RCC 7860 (cell line): ENCODE data around the gene CCSER2.

Source experiments
- DNase-seq: peaks from one replicate; pipeline ENCODE4 v3.0.0-alpha.2; 2015; ENCODE audit warnings: low spot score
- FAIRE-seq: peaks from 2 replicates; lab custom pipeline; 2012; peaks lifted over from hg19 to GRCh38; lab: Jason Lieb, UNC

CCSER2 gene

GRCh38 chr10:84541289-84541637 lies 212.9 kb downstream of the CCSER2 start:
- no peak for DNase-seq
- no peak for FAIRE-seq

DNA sequence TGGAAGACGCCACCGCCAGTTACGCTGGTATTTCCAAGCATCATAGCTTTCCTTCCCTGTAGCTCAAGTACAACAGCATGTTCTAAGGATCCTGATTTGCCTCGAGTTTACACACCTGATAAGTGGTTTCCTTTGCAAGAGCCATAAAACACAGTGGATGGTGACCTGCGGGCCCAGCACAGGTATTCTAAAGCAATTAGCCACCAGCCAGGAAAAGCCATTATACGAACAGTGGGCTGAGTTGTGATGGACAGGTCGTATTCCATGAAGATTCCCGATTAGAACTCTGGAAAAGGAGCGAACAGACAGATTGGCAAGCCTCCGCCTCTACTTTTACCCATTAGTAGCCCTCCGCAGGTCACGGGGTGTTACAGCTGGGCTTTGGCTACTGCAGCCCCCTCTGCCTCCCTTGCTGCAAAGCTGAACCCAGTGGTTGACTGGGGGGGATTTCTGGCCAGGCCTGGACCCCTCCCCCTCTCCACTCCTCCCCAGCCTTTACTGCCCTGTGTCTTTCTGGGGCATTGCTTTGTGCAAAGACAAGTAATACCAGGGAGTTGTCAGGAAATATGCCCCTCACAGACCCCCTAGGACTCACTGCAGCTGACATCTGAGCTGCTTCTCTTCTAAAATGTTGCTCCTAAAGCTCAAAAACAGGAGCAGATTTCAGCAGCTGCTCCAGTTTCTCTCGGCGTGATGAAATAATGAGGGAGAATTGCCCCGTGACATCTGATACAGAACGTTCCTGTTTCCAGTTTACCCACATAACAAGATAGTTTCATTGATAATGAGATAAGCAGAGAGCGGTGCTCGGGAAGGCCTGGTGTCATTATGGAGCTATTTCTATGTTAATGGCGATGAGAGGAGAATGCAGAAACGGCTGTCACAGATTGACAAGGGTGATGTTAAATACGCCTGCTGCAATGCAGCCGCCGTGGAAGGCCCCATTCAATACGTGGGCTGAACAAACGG lies 214.4 kb downstream of the CCSER2 start:
- FAIRE-seq (no peak), DNase-seq (no peak)

DNA sequence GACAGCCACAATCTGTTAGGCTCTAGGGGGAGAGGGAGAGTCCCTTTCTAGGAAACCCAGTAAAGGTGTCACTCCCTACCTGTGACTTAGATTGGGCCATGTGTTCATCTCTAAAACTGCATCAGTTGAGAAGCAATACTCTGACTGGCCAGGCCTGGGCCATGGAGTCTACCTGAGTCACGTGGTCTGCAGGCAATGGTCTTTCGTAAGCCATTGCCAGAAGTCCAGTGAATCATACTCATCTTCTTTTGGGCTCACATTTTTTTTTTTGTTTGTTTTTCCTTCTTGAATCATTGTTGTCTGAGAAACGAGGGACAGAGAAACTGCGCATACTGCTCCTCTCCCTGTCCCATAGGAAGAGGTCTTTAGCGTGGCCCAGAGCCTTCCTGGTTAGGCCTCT lies 215.6 kb downstream of the CCSER2 start:
- FAIRE-seq (no peak), DNase-seq (no peak)

DNA sequence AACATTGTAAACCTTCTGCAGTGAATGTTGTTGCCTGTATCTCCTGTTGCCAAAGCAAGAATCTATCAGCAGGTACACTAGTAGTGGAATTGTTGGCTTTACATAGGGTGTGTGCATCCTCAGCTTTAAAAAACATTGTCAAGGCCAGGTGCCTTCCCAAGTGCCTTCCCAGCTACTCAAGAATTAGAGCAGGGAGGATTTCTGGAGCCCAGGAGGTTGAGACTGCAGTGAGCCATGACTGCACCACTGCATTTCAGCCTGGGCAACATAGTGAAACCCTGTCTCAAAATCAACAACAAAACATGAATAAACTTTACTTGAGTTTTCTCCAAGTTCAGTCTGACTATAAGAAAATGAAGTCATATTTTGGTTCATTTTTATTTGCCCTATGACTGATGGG lies 217.3 kb downstream of the CCSER2 start:
- FAIRE-seq (no peak), DNase-seq (no peak)

GRCh38 chr10:84546609-84547008 lies 218.2 kb downstream of the CCSER2 start:
- DNase-seq, result no peak
- no peak for FAIRE-seq

GRCh38 chr10:84547616-84548015 lies 219.2 kb downstream of the CCSER2 start:
- FAIRE-seq (no peak), DNase-seq (no peak)

DNA sequence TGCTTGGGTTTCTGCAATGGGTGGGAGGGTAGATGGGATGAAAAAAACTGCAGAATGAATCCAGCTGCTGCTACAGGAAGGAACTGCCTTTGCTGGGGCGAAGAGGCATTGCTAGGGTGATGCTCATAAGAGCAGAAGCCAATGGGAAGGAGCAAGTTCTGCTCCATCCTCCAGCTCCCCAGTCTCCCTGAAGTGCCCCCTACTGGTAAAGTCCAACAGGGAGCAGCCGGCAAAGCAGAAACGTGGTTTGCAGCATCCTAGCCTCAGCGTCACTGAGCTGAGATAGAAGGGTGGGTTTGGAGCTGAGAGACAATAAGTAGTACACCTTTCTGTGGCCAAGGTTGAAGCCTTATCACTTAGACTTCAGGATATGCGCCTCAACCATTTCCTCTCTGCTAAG lies 220.5 kb downstream of the CCSER2 start:
- no peak for DNase-seq
- no peak for FAIRE-seq

DNA sequence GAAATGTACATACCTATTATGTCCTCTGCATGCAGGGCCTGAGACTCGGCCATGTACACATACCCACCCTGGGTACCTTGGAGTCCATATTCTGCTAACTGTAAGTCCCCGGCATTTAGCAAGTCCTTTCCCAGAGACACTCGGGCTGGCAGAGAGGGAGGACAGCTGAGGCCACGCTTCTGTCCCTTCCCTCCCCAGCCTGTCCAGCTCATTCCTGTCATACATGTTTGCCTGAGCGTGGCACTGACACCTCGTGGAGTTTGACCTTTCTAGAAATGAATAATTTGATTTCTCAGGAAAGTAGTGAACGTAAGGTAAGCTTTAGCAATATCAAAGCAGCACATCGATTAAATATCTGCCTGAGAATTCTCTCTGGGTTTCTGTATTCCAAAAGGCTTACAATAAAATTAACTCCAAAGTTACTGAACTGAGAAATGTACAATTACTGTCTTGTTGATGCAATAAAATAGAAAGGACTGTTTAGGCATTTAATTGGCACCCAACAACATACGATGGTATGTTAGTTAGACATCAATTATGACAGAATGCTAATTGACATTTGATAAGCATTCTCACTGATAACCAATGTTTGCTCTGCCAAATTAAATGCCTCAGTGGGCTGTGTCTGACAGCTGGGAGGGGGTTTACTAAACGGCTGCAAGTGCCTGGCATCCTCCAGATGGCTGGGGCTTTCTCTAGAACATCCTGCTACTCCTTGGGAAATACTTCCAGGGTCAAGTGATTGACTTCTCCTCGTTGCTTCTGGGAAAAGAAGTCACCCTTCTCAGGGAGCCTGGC lies 221.2 kb downstream of the CCSER2 start:
- FAIRE-seq (no peak), DNase-seq (no peak)

DNA sequence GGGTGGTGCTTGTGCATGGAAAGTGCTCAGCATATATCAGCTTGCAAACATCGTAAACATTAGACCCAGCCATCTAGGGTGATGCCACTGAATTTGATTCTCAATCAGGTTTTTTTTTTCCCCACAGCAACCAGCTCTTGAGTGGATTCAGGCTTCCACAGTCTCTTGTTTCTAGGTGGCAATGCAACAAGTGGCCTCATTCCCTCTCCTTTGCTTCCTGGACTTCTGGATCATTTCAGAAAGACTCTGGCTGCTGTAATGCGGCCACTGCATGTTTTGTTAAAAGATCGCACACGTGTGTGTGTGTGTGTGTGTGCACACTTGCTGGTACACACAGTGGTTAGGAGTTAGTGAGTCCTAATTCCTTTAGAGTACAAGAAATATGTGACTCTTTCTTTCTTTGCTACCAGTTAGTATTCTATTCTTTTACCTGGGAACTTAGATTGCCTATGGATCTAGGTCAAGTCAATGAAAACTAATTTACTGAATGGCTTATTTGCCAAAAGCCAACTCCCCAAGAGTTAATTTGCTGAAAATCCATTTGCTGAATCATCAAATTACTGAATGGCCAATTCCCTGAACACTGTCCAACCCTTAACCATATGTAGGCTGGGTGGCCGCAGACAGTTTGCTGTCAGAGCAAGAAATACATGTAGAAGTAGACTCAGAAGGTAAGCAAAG lies 222.5 kb downstream of the CCSER2 start:
- no peak for DNase-seq
- no peak for FAIRE-seq

GRCh38 chr10:84551437-84552120 lies 223.2 kb downstream of the CCSER2 start:
- DNase-seq (no peak), FAIRE-seq (no peak)

DNA sequence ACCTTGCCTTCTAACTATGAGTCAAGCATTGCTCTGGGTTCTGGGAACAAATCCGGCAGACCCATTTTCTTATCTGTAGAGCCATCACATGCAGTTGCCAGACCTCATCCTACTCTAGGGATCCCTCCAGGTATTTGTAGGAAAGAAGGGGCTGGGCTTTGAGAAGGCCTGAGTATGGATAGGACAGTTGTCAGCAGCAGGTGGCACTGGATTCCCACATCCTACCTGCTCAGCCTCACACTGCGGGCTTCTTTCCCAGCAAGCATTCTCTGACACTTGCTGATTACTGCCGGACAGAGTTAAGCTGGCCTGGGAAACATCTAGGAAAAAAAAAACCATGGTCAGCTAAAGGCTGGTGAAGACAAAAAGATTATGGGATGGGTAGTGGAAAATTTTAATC lies 224.1 kb downstream of the CCSER2 start:
- FAIRE-seq (no peak), DNase-seq (no peak)

GRCh38 chr10:84562592-84562991 lies 234.2 kb downstream of the CCSER2 start:
- FAIRE-seq (no peak), DNase-seq (no peak)

- DNase-seq (no peak), FAIRE-seq (no peak)
Observed at GRCh38 chr10:84563355-84563754, 235.0 kb downstream of the CCSER2 start.

DNA sequence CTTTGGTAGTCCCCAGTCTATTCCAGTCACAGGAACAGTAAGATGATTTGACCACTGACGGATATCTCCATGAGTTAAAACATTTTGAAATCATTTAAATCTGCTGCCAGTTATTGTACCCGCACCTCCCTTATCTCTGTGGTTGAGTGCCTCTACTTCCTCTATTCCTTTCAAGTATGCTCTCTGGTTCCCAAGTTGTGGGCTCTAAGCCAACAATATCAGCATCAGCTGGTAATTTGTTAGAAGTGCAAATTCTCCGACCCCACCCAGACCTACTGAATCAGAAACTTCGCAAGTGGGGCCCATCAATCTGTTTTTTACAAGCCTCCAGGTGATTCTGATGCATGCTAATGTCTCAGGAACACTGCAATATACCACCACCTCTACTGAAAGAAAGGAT lies 235.5 kb downstream of the CCSER2 start:
- FAIRE-seq (no peak), DNase-seq (no peak)

DNA sequence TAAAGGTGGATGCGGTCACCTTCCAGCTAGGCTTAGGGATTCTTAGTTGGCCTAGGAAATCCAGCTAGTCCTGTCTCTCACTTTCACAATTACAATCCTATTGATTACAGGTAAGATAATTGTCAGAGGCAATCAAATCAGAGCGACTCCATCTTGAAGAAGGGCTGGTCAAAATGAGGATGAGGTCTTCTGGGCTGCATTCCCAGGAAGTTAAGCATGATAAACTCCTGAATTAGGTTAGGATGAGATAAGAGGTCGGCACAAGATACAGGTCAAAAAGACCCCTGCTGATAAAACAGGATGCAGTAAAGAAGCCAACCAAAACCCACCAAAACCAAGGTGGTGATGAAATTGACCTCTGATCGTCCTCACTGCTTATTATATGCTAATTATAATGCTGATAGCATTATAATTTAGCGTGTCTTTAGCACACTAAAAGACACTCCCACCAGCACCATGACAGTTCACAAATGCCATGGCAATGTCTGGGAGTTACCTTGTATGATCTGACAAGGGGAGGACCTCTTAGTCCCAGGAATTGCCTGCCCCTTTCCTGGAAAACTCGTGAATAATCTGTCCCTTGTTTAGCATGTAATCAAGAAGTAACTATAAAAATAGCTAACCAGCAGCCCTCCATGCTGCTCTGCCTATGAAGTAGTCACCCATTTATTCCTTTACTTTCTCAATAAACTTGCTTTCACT lies 237.6 kb downstream of the CCSER2 start:
- FAIRE-seq (no peak), DNase-seq (no peak)

- no peak for FAIRE-seq
Observed at GRCh38 chr10:84567133-84567532, 238.7 kb downstream of the CCSER2 start.

More at GRCh38 chr10:84567133-84567532, 238.7 kb downstream of the CCSER2 start:
- DNase-seq, result no peak
